T-helper 1 cell (primary cell): ENCODE data around the gene PDHA1.
A peak's percentile ranks its signal among the peaks of the same experiment; 100 is the strongest.

Source experiments
- DNase-seq, 5 donors: peaks; one replicate each; pipeline ENCODE4 v3.0.0-alpha.2; 2012 to 2020
- total RNA-seq, 4 donors: gene quantifications; one replicate each; lab custom pipeline; 2026; lab: John Stamatoyannopoulos, UW

The PDHA1 gene
- total RNA-seq: 46.4 to 69.3 (median 60.4) reads per million in 4 donors

- DNase-seq: peak; percentile 84 to 93 (median 88)
Observed at GRCh38 chrX:19343535-19344408, at the start of gene PDHA1. Gene PDHA1, plus strand, starts transcription at chrX:19343927. Its CDS starts 111 bp downstream, at chrX:19344038.

- DNase-seq: no peak
Observed at GRCh38 chrX:19303256-19303880, 40.4 kb upstream of the PDHA1 start.

GRCh38 chrX:19326567-19326966, 17.2 kb upstream of the PDHA1 start:
- no peak for DNase-seq

DNA sequence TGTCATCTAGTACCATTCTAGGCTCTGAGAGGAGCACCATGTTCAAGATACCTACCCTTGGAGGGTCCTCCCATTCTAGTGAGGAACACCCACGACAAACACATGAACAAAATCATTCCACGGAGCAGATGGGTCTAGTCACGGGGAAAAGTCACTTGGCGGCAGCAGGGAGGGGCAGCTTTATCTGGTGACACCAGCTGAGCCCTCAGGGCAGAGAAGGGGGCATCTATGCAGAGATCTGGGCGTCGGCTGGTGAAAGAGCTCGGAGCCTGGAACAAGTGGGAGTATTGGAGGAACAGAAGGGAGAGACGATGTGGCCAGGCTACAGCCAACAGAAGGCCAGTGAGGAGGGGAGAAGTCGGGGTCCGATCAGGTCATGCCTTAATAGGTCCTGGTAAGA, 11.9 kb upstream of the PDHA1 start:
- DNase-seq: no peak

DNA sequence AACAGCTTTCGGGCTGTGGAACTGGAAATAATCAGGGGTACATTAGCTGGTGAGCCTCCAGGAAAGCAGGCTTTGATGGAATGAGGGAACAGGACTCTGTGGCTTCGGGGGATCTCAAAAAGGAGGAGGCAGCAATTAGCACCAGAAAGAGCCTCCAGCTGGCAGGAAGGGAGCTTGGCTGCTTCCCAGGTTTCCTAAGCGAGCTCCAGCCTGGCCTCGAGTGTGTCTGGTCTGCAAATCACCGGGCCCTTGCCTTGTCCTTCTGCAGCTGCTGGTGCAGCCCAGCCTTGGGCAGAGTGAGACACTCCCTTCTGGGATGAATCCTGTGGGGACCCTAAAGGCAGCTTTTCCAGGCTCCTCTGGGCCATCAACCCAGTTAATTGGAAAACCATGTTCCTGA, 10.7 kb upstream of the PDHA1 start:
- DNase-seq: no peak

GRCh38 chrX:19334945-19335626, 8.6 kb upstream of the PDHA1 start:
- peak in 1 of 5 donors; percentile 52 for DNase-seq

DNA sequence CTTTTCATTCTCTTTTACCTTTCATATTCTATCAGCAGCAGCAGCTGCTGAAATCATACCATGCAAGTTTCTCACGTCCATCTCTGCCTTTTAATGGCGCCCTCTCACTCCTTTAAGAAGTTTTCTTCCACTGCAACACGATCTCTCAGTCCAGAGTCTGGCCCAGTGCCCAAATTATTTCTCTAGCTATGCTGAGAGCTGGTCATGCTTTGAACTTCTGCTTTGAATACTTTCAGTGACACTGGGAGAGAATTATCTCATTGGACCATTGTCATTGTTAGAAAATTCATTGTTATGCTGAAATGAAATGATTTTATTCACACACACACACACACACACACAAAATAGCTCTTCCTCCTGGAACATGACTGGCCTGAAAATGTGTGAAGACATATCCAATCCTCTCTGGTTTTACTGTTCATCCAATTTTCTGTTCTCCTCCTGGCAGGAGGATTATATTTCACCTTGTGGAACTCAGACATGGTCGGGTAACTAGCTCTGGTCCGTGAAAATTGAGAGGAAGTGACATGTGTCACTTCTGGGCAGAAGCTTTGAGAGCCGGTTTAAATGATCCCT, 1.3 kb upstream of the PDHA1 start:
- no peak for DNase-seq

DNA sequence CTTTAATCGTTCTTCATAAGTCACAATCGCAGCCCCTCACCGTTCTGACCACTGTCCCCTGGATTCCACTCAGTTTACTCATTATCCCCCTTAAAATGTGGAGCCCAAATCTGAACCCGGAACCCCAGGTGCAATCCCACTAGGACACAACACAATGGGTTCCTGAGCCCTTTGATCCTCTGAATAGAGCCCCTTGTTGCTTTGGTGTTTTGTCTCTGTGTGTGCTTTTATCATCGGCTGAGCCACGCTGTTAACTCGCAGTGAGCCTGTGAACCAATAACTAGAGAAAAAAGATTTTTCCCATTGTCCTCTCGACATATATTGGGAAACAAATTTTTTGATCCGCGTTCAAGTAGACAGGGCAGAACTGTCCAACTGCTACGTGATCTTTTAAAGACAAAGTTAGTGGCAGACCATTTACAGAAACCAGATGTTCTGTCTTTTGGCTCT, 617 bp upstream of the PDHA1 start:
- no peak for DNase-seq

DNA sequence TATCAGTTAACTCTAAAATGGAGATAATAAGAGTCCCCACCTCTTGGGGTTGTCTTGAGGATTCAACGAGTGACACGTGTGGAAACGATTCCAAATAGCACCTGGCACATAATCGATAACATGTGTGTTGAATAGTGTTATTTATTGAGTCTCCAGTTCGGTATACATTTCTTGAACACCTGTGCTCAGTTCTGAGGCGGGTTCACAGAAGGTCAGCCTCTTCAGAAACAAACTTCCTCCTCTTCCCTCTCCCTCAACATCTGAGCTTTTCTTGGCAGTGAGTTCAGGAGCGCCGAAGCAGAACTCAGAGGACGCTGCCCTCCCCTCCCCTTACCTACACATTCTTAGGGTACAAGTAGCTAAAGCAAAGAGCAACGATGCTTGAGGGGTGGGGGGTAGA, 934 bp downstream of the PDHA1 start:
- no peak for DNase-seq

GRCh38 chrX:19347916-19348315, 4.2 kb downstream of the PDHA1 start:
- no peak for DNase-seq

GRCh38 chrX:19349264-19349663, 5.5 kb downstream of the PDHA1 start:
- DNase-seq: no peak

- DNase-seq: peak in 1 of 5 donors; percentile 39
Observed at GRCh38 chrX:19350941-19351384, 7.2 kb downstream of the PDHA1 start.

DNA sequence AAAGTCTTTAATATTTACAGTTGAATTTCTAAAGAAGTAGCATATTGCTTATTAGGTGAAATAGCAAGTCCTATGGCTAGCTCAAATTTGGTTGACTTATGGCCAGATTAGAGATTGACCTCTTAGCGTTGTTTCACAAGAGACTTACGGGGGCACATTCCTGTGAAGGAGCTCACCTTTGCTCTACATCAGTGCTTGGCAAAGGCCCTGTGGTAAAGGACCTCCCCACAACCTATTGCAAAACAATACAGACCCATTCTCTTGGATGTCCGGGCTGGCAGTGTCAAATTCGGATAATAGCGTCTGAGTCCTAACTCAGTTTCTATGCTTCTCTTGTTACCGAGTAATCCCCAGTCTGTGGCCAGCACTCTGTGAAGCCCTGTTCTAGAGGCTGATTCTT, 10.9 kb downstream of the PDHA1 start:
- DNase-seq: no peak

DNA sequence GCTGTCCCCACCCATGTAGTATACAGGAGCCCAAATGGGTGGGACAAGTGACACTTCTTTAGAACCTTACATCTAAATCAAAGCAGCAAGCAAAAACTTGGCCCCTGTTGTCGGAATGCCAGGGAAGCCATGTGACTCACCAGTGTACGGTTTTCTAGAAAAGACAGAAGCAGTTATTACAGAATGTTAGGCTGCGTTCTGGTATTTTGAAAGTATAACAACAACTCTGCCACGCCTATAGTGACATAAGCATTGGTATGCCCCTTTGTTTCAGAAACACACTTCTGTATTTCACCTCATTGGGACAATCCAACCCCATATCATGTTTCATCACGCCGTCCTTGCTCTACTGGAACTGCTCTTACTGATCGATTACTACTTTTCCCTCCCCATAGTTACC, 14.8 kb downstream of the PDHA1 start:
- DNase-seq: no peak

DNA sequence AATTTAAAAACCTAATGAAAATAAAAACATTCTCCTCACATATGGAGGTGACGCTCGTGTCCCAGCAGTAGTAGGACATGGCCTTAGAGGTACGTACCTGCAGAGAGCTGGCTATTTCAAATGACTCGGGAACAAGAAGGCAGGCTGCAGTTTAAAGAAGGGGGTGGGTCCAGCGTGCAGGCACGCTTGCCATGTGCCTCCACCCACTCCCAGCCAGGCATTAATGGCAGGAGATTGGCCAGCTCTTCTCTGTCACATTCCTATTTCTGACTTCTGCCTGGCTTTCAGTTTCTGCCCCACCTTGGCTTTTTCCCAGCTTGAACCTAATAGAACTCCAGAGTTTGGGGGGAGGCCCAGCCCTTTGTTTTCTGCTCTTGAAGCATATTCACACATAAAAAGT, 17.2 kb downstream of the PDHA1 start:
- no peak for DNase-seq

DNA sequence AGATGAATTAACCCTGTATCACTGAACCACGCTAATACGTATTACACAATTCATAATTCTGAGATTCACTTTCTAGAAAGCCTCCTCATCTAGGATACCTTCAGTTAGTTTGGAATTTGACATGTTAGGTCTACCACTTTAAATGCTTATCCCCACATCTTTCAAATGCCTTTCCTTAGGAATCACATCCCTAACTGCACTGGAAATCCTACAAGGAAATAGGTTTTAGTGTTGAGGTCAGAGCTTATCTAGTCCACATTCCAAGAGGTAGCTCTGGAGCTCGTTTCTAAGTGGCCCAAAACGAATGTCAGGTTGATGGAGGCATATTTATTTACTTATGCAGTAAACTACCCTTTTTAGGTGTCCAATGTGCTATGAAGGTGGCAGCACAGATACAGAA, 18.0 kb downstream of the PDHA1 start:
- DNase-seq: no peak

- DNase-seq: no peak
Observed at GRCh38 chrX:19368576-19368975, 24.8 kb downstream of the PDHA1 start.

- DNase-seq: no peak
Observed at GRCh38 chrX:19370061-19370460, 26.3 kb downstream of the PDHA1 start.

DNA sequence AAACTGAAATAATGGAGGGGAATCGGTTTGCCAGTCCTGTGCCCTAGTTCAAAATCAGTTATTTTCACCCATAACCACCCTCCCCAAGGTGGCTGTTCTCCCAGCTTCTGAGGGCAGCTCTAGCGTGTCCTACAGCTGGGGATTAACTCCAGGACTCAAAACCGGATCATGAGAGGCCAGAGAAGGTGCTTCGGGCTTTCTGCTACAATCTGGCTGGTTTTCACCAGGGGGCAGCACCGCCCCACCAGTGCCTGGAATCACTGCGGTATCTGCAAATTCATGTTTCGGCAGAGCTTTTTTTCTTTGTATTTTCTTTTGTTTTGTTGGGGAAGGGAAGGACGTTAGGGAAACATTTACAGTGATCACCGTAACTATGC, 28.4 kb downstream of the PDHA1 start:
- peak; percentile 15 to 56 (median 42) for DNase-seq

DNA sequence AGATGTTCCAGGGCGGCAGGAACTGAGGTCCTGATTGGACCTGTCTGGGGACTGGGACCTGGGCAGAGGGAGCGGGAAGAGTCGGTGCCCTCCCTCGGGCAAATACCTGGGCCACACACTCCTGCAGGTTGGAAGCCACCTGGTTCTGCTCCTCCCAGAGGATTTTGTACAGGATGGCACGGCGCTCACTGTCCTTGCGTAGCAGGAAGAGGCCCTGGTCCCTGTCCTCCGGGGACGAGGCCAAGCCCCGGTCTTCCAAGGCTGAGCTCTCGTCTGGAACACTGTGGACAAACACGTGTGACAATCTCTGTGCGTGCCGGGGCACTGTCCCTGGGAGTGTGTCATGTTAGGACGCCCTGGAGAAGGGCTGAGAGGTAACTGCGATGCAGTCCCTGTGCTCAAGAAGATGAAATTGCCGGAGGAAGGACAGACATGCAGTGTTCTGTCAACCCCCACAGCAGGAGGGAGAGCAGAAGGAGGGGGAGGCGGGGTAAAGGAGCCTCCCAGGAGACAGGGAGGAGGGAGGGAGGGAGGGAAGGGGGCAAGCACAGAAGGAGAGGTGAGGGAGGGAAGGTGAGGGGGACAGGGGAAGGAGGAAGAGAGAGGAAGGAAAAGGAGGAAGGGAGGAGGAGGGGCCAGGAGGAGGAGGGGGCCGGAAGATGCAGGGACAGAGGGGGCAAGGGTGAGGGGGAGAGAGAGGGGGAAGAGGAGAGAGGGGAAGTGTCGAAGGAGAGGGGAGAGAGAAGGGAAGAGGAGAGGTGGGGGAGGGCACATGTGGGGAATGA, 29.0 kb downstream of the PDHA1 start:
- no peak for DNase-seq

GRCh38 chrX:19373351-19373891, 29.7 kb downstream of the PDHA1 start:
- DNase-seq: no peak

GRCh38 chrX:19375546-19375945, 31.8 kb downstream of the PDHA1 start:
- DNase-seq: no peak
